Measurements from ENCODE around the gene MEIS3. TPM values are rescaled to one million over a fixed set of nuclear protein-coding genes. Genes with fewer than 3 reads are reported as not detected.

MEIS3 gene
- 8.7 and 11.3 TPM in 2 replicates for total RNA-seq

DNA sequence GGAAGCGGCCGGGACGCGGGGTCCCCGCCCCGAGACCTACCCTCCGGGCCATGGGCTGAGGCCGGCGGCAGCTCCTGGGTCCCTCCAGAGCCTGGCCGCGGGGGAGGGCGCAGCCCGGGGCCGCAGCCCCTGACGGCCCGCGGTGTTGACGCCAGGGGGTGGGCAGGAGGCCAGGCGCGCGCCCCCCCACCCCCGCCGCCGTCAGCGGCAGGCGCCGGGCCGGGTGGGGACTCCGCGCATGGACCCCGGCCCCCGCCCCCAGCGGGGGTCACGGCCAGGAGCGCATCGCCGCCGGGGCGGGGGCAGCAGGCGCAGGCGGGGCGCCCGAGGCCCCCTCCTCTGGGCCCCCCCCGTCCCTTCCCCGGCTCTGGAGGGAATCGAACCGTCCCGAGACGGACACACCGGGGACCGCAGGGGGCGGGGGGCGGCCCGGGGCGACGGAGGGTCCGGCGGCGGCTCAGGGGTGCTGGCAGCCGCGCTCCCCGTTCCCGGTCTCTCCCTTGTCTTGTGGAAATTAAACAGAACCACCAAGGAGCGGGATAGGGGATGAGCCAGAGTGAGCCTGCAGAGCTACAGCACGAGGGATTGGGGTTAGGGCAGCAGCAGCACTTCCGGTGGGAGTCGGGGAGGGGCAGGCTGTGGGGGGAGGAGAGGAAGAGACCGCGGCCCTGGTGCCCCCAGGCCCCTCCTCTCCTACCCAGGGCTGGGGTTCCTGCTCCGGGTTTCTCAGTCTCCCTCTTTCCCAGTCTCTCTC is at the start of gene MEIS3:
Gene MEIS3 (minus strand): TSS at position 498 of the 754 bp plus-strand sequence. CDS start 446 bp downstream, at position 52.
- FAIRE-seq (no peak), DNase-seq (ENCODE audit: low read depth) (no peak)
- Histone ChIP-seq H3K4me3 (ENCODE audit: low read depth, low read length) (peak within 1 kb of the TSS; percentile 16), H3K27me3 (ENCODE audit: control insufficient read depth, insufficient read depth, low read length) (peaks cover 63% of the 10 kb centered on the region), H3K36me3 (ENCODE audit: control insufficient read depth, insufficient read depth, low read length) (no peaks in the 10 kb centered on the region)
- TF ChIP-seq, protein P1, sequence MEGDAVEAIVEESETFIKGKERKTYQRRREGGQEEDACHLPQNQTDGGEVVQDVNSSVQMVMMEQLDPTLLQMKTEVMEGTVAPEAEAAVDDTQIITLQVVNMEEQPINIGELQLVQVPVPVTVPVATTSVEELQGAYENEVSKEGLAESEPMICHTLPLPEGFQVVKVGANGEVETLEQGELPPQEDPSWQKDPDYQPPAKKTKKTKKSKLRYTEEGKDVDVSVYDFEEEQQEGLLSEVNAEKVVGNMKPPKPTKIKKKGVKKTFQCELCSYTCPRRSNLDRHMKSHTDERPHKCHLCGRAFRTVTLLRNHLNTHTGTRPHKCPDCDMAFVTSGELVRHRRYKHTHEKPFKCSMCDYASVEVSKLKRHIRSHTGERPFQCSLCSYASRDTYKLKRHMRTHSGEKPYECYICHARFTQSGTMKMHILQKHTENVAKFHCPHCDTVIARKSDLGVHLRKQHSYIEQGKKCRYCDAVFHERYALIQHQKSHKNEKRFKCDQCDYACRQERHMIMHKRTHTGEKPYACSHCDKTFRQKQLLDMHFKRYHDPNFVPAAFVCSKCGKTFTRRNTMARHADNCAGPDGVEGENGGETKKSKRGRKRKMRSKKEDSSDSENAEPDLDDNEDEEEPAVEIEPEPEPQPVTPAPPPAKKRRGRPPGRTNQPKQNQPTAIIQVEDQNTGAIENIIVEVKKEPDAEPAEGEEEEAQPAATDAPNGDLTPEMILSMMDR (IDR thresholded peaks at IDR 0.05; ENCODE audit: insufficient read depth, low read length, severe bottlenecking) = no peak

DNA sequence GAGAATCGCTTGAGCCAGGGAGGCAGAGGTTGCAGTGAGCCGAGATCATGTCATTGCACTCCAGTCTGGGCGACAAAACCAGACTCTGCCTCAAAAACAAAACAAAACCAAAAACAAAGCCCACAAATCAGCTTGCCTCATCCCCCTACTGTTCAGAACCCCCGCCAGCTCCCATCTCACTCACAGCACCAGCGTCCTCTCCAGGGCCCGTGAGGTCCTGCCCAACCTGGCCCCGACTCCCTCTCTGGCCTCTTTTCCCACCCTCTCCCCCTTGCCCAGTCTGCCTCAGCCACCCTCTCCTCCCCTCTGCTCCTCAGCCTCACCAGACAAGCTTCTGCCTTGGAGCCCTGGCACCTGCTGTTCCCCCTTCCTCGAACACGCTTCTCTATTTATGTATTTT is 48.6 kb upstream of the MEIS3 start:
- Histone ChIP-seq H3K4me3 (ENCODE audit: low read depth, low read length) (no peak overlapping the region), H3K27me3 (ENCODE audit: control insufficient read depth, insufficient read depth, low read length) (peaks cover 29% of the 10 kb centered on the region), H3K36me3 (ENCODE audit: control insufficient read depth, insufficient read depth, low read length) (no peaks in the 10 kb centered on the region)
- TF ChIP-seq, protein P1 (IDR thresholded peaks at IDR 0.05; ENCODE audit: insufficient read depth, low read length, severe bottlenecking) = no peak
- FAIRE-seq (no peak), DNase-seq (ENCODE audit: low read depth) (no peak)

DNA sequence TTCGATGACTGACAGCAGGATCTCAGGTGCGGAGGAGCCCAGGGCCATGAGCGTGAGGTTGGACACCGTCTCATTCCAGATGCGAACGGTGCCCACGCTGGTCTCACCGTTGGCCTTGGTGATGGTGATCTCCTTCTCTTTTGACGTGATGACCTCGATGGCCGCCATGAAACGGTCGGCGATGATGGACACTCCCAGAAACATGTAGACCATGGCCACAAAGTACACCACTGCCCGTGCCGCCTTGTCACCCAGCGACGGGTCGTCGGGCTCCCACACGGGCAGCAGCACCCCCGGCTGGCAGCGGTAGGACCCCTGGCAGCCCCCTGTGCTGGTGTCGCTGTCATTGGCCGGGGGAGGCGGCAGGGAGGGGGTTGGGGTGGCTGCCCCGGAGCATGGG is 46.6 kb upstream of the MEIS3 start:
- TF ChIP-seq, protein P1 (IDR thresholded peaks at IDR 0.05; ENCODE audit: insufficient read depth, low read length, severe bottlenecking) = no peak
- no peak overlapping the region for H3K4me3 ChIP-seq (ENCODE audit: low read depth, low read length)
- H3K27me3 ChIP-seq (ENCODE audit: control insufficient read depth, insufficient read depth, low read length) = peaks cover 26% of the 10 kb centered on the region
- no peak for DNase-seq (ENCODE audit: low read depth)
- H3K36me3 ChIP-seq (ENCODE audit: control insufficient read depth, insufficient read depth, low read length) = no peaks in the 10 kb centered on the region
- no peak for FAIRE-seq

DNA sequence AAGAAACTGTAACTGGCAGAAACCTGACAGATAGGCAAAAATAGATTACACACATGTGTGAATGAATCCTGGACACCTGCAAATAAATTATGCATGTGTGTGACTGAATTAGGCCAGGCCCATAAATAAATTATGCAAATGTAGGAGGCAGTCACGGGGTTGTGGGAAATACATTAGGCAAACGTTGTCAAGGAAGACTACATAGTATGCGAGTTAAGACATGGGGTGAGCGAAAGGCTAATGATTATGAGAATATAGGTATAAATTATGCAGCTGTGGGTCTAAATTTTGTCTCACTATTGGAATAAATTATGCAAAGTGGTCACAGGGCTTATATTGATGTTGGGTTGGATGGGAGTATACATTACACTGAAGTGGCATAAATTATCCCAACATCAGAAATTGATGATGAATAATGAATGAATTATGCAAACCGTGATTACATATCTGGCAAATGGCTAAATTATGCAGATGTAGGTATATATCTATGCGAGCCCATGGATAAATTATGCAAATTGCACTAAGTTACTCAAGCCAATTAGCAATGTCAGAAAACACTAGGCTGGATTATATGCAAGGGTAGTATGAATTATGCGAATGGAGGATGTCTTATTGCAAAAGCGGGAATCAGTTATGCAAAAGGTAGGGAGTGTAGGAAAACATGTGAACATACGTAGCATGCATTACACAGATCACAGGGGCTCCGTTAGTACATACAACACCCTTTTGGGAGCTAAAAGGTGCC is 45.5 kb upstream of the MEIS3 start:
- no peak for DNase-seq (ENCODE audit: low read depth)
- TF ChIP-seq, protein P1 (IDR thresholded peaks at IDR 0.05; ENCODE audit: insufficient read depth, low read length, severe bottlenecking) = no peak
- Histone ChIP-seq H3K27me3 (ENCODE audit: control insufficient read depth, insufficient read depth, low read length) (peaks cover 16% of the 10 kb centered on the region), H3K4me3 (ENCODE audit: low read depth, low read length) (no peak overlapping the region), H3K36me3 (ENCODE audit: control insufficient read depth, insufficient read depth, low read length) (no peaks in the 10 kb centered on the region)
- no peak for FAIRE-seq

DNA sequence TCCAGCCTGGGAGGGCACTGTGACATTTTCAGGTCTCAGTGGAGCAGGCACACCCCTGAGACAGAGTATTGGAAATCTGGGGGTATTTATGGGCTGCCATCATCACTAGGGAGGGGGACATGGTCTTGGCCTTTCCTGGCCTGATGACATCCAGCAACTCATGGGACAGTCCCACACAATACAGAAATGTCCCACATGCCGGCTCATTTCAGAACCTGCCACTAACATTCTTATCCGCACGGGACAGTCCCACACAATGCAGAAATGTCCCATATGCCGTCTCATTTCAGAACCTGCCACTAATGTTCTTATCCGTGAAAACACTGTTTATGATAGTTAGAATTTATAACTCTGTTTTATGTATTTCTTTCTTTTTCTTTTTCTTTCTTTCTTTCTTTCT is 42.5 kb upstream of the MEIS3 start:
- no peak for FAIRE-seq
- H3K27me3 ChIP-seq (ENCODE audit: control insufficient read depth, insufficient read depth, low read length) = peaks cover 16% of the 10 kb centered on the region
- no peak for DNase-seq (ENCODE audit: low read depth)
- TF ChIP-seq, protein P1 (IDR thresholded peaks at IDR 0.05; ENCODE audit: insufficient read depth, low read length, severe bottlenecking) = no peak
- H3K36me3 ChIP-seq (ENCODE audit: control insufficient read depth, insufficient read depth, low read length) = no peaks in the 10 kb centered on the region
- H3K4me3 ChIP-seq (ENCODE audit: low read depth, low read length) = no peak overlapping the region

Data from bronchial epithelial cell (primary cell).